GM18858 (cell line): ENCODE results near the gene CADM1.

ENCODE experiments used
- ATAC-seq: cut with Tn5 transposase; IDR thresholded peaks from one replicate; pipeline ENCODE4 v1.9.1; 2021; ENCODE audit not compliant: unreplicated experiment

Gene CADM1

DNA sequence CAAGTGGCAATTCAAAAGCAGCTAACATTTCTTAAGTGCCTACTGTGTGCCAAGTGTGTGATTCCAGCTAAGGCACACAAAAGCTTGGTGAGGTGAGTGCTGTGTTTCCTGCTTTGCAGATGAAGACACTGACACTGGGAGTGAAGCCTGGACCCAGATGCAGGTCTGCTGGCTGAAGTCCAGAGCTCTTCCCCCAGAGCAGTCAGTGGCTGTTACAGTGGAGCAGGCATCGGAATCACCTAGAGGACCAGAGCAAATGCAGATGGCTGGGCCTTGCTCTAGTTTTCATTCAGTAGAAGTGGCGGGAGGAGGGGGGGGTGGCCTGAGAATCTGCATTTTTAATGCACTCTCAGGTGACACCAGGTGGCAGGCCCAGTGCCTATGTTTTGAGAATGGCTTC lies 342.3 kb downstream of the CADM1 start:
- no peak for ATAC-seq

GRCh38 chr11:115159207-115159606 lies 345.0 kb downstream of the CADM1 start:
- no peak for ATAC-seq

DNA sequence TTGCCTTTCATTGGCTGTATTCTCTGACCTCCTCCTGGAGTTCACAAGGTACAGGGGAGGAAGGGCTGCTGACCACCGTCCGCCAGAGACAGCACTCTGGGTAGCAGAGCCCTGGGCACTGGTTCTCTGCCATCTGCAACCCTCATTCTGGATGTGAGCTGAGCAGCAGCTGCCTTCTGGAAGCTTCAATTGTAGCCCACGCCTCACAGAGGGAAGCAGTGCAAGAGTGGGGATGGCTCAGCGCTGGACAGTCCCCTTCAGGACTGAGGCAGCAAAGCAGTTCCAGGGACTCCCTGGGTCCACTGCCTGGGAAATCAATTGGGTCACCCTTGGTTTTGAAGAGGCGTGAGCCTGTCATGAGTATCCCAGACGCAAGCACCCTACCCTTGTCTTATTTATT lies 346.2 kb downstream of the CADM1 start:
- no peak for ATAC-seq

GRCh38 chr11:115157247-115157646 lies 347.0 kb downstream of the CADM1 start:
- ATAC-seq: no peak

DNA sequence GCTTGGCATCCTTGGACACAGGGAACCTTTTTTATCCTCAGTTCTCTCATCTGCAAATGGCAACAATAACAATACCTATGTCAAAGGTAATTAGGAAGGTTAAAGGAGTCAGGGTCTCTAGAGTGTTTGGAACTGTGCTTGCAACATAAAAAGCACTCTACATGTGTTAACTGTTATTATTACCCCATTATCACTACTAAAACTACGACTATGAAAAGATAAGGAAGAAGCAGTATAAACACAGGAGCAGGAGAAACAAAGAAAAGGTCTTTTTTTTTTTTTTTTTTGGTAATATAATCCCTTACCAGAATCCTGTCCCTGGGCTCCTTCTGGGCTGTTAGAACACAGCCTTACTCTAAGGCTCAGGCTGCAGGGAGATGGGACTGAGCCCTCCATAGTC lies 348.2 kb downstream of the CADM1 start:
- ATAC-seq: no peak

DNA sequence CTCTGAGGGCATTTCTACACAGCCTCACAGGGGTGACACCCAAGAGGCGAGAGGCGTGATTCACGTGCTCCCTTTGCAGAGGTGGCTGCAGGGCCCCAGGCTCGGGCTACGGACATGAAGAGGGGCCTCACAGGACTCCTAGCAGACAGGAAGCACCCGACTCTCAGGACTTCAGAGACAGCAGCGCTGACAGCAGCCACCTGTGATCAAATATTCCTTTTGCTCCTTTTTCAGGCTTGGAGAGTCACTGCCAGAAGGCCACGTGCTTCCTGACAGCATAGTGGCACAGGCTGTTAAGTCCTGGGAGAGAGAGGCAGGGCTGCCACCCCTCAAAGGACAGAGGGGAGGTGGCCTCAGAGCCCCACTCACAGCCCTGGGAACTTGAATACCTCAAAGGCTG lies 348.9 kb downstream of the CADM1 start:
- ATAC-seq: no peak

DNA sequence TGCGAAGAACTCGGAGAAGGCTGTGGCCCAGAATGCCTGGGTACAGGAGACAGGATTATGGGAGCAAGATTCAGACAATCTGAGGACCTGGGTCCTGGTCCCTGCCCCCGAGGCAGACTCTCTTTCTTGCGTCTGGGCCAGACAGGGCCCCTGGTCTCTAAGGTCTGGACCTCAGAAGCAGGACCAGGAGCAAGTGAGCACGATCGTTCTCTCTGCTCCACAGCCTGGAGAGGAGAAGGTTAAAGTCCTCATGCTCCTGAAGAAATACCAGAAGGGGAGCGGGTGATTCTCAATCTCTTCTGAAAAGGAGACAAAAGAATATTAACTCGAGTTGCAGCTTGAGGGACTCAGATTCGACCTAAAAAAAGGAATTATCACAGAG lies 349.9 kb downstream of the CADM1 start:
- ATAC-seq: no peak

DNA sequence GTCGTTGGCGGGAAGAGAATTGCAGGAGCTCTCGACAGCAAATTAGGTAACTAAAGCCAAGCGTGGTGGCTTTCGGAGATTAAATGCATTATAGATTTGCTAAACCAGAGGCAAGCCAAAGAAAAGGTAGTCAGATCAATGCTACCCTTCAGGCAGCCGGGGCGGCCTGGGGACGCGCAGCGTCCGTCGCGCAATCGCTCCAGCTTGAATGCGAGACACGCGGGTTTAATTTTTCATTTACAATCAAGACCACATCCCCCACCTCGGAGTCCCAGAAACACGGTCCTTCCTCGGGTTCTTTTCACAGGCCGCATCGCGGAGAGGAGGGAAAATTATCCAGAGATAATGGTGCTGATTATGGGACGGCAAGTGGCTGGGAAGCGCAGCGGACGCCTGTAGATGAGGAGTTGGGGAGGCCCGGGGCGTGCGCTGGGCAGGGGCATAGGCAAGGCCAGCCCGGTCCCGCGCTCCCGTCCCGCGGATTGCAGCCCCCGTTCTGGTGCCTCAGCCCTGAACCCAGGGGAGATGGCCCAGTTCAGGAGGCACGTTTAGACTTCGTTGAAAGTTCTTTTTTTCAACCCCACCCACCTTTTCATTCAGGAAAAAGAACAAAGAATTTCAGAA lies 350.4 kb downstream of the CADM1 start:
- ATAC-seq: no peak

DNA sequence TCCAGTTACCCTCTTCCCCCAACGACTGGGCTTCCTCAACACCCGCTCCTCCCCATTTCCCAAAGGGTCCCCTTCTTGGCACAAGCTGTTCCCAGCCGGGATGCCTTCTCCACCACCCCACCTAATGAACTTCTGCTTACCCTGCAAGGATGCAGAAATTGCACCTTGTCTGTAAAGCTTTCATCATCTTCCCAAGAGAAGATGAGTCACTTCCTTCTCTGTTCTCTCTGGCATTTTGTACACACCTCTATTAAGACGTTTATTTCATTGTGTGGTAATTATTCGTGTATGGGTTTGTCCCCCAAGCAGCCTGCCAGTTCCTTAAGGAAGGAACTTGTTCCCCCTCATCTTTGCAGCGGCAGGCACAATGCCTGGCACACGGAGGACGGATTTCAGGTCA lies 351.1 kb downstream of the CADM1 start:
- ATAC-seq: no peak

GRCh38 chr11:115151010-115151409 lies 353.2 kb downstream of the CADM1 start:
- ATAC-seq: no peak

- ATAC-seq: no peak
Observed at GRCh38 chr11:115148691-115149090, 355.5 kb downstream of the CADM1 start.

DNA sequence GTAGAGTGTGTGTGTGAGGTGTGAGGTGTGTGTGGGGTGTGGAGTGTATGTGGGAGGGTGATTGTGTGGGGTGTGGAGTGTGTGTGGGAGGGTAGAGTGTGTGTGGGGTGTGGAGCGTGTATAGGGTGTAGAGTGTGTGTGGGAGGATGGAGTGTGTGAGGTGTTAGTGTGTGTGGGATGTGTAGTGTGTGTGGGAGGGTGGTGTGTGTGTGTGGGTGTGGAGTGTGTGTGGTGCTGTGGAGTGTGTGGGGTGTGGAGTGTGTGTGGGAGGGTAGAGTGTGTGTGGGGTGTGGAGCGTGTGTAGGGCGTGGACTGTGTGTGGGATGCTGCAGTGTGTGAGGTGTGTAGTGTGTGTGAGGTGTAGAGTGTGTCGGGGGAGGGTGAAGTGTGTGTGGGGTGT lies 356.1 kb downstream of the CADM1 start:
- ATAC-seq: no peak

GRCh38 chr11:115147243-115147807 lies 356.9 kb downstream of the CADM1 start:
- no peak for ATAC-seq

GRCh38 chr11:115146425-115146824 lies 357.8 kb downstream of the CADM1 start:
- no peak for ATAC-seq

DNA sequence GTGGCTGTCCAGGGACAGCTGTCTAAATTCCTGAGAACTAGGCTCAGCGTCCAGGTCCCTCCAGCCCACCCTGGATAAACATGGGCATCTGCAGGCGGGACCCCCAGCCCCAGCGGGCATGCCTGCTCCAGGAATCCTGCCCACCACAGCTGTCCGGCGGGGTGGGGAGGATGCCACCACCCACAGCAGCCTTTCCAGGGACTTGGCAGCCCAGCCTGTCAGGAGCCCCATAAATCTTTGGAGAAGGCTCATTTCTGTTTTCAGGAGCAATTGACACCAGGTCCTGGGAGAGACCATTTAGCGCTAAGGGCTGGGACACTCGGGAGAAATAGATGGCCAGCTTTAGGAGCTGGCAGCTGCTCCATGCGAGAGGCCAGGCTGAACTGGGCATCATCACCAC lies 358.9 kb downstream of the CADM1 start:
- ATAC-seq: no peak

DNA sequence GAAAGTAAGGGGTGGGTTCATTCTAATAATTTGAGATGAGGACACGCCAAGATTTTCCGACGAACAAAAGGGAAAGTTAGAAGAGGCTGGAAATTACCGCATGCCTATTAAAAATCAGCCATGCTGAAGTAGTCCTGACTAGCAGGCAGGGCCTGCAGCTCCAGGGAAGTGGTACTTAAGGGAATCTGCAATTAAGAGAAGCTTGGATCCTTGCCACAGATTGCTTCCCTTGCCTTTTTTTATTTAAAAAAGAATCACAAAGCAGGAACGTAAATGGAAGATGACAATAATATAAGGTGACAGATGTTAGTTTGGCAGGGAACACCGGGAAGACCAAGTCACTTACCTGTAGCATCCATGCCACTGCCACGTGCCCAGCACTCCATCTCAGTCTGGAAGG lies 359.3 kb downstream of the CADM1 start:
- ATAC-seq: no peak

DNA sequence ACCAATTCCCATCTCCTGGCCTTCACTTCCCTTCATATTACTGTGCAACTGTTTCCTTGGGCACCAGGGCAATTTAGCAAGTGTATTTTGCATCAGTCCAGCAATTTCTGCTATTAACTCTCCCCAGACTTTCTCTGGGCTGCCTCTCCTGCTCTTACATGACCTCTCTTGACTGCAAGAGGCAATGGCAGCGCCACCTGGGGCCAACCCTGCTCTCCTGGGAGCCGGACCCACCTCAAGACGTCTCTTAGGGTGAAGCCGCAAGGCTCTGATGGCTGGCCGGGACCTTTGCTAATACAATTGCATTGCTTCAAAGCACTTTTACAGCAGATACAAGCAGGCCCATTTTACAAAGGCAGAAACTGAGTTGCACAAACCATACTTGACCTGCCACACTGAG lies 360.2 kb downstream of the CADM1 start:
- no peak for ATAC-seq

GRCh38 chr11:115141231-115142114 lies 362.7 kb downstream of the CADM1 start:
- ATAC-seq: no peak

DNA sequence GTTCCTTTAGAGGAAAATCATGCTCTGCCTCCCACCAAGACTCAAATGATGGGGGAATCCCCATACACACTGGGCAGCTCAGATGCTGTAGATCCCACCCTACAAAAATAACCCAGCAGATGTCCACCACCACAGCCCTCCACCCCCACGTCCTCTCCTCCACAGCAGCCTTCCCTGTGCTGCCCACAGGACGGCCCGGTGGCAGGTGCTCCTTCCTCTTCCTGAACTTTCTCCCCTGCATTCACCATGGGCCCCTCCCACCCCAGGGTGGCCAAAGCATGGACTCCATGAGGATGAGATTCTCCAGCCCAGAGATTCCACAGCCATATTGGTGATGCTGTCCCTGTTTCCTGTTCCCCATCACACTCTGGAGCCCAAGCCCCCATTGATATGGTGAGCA lies 368.3 kb downstream of the CADM1 start:
- no peak for ATAC-seq

GRCh38 chr11:115134926-115135325 lies 369.3 kb downstream of the CADM1 start:
- ATAC-seq: no peak

DNA sequence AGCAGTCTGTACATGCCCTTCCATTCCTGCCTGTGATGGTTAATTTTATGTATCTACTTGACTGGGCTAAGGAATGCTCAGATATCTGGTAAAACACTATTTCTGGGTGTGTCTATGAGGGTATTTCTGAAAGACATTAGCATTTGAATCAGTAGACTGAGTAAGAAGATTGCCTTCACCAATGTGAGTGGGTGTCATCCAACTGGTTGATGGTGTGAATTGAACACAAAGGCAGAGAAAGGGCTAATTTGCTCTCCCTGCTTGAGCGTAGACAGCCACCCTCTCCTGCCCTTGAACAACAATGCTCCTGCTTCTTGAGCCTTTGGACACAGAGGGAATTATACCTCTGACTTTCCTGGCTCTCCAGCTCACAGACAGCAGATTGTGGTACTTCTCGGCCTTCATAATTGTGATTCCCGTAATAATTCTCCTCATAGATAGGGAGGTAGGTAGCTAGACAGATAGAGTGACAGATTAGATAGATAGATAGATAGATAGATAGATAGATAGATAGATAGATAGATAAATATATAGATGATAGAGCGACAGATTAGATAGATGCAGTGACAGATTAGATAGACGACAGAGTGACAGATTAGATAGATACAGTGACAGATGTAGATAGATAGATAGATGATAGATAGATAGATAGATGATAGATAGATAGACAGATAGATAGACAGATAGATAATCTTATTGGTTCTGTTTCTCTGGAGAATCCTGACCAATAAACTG lies 370.6 kb downstream of the CADM1 start:
- ATAC-seq: no peak
